WTC11 (cell line): Measurements from ENCODE around the gene GLRA3. TPM values are rescaled to one million over a fixed set of nuclear protein-coding genes. Genes with fewer than 3 reads are reported as not detected.

Source experiments
- ATAC-seq: fragments of 200-7000 bp; cut with Tn5 transposase; 2 replicates; pipeline ENCODE4 v1.10.0; 2021; ENCODE audit warnings: mild to moderate bottlenecking, moderate library complexity
- CTCF ChIA-PET: fragments of 300-600 bp; sonication (Branson Sonifier 250); formaldehyde crosslinking; loops from one replicate; lab custom pipeline; 2021; ENCODE audit warnings: antibody characterized with exemption; lab: Charles Lee
- POLR2A ChIA-PET: fragments of 350-600 bp; sonication (Branson Sonifier 250); formaldehyde crosslinking; loops from one replicate; lab custom pipeline; 2021; ENCODE audit warnings: antibody characterized with exemption; lab: Charles Lee
- DNase-seq: peaks from one replicate; pipeline ENCODE4 v3.0.0; 2021; ENCODE audit warnings: low spot score
- H3K27ac Mint-ChIP-seq: 2 replicates; pipeline ENCODE4 v1.8.0; 2021; ENCODE audit warnings: mixed read lengths
- H3K27me3 Mint-ChIP-seq: 2 replicates; pipeline ENCODE4 v1.8.0; 2021; ENCODE audit warnings: low read depth, mild to moderate bottlenecking, moderate library complexity, mixed read lengths
- H3K36me3 Mint-ChIP-seq: 2 replicates; pipeline ENCODE4 v1.8.0; 2021; ENCODE audit warnings: mixed read lengths
- H3K4me1 Mint-ChIP-seq: 2 replicates; pipeline ENCODE4 v1.8.0; 2022; ENCODE audit warnings: mixed read lengths
- H3K4me3 Mint-ChIP-seq: 2 replicates; pipeline ENCODE4 v1.8.0; 2021; ENCODE audit warnings: mild to moderate bottlenecking, moderate library complexity, mixed read lengths
- H3K9me3 Mint-ChIP-seq: 2 replicates; pipeline ENCODE4 v1.8.0; 2021; ENCODE audit warnings: mixed read lengths
- ATF3 ChIP-seq: sonication (generic); formaldehyde crosslinking; conservative IDR thresholded peaks from 2 replicates; pipeline ENCODE4 v1.8.1; 2022; ENCODE audit warnings: mild to moderate bottlenecking, missing genetic modification reagents
- CREB1 ChIP-seq: sonication (generic); formaldehyde crosslinking; IDR thresholded peaks from 2 replicates; pipeline ENCODE4 v1.8.0; 2023; ENCODE audit warnings: mild to moderate bottlenecking, missing genetic modification reagents
- ELF4 ChIP-seq: sonication (generic); formaldehyde crosslinking; IDR thresholded peaks from 2 replicates; pipeline ENCODE4 v1.8.1; 2022; ENCODE audit warnings: low read depth, mild to moderate bottlenecking, moderate library complexity, missing genetic modification reagents
- FOXK1 ChIP-seq: sonication (generic); formaldehyde crosslinking; IDR thresholded peaks from 2 replicates; pipeline ENCODE4 v1.8.0; 2022; ENCODE audit warnings: mild to moderate bottlenecking, moderate library complexity, missing genetic modification reagents
- GTF2I ChIP-seq: fragments of 250-450 bp; sonication (Bioruptor Pico); conservative IDR thresholded peaks from 2 replicates; pipeline ENCODE4 v1.4.0; 2021; ENCODE audit warnings: mild to moderate bottlenecking
- HMGA2 ChIP-seq: fragments of 250-450 bp; sonication (Bioruptor Pico); IDR thresholded peaks from 2 replicates; pipeline ENCODE4 v1.4.0; 2021; ENCODE audit warnings: mild to moderate bottlenecking, moderate library complexity
- IRF1 ChIP-seq: sonication (generic); formaldehyde crosslinking; IDR thresholded peaks from 2 replicates; pipeline ENCODE4 v1.8.0; 2023; ENCODE audit warnings: missing genetic modification reagents
- JUN ChIP-seq: sonication (generic); formaldehyde crosslinking; IDR thresholded peaks from 2 replicates; pipeline ENCODE4 v1.8.0; 2023; ENCODE audit warnings: mild to moderate bottlenecking, missing genetic modification reagents
- NR2C2 ChIP-seq: sonication (generic); formaldehyde crosslinking; IDR thresholded peaks from 2 replicates; pipeline ENCODE4 v1.8.0; 2022; ENCODE audit warnings: mild to moderate bottlenecking, missing genetic modification reagents
- SMAD3 ChIP-seq: sonication (generic); formaldehyde crosslinking; IDR thresholded peaks from 2 replicates; pipeline ENCODE4 v1.8.0; 2022; ENCODE audit warnings: missing genetic modification reagents, mild to moderate bottlenecking, borderline replicate concordance
- SOX15 ChIP-seq: fragments of 250-450 bp; sonication (Bioruptor Pico); IDR thresholded peaks from 2 replicates; pipeline ENCODE4 v1.9.0; 2021; ENCODE audit warnings: mild to moderate bottlenecking
- ZBTB43 ChIP-seq: sonication (generic); formaldehyde crosslinking; IDR thresholded peaks from 2 replicates; pipeline ENCODE4 v1.8.1; 2023; ENCODE audit warnings: mild to moderate bottlenecking, missing genetic modification reagents
- ZMAT4 ChIP-seq: fragments of 250-450 bp; sonication (Bioruptor Pico); IDR thresholded peaks from 2 replicates; pipeline ENCODE4 v1.9.0; 2021; ENCODE audit warnings: mild to moderate bottlenecking
- ZNF232 ChIP-seq: sonication (generic); formaldehyde crosslinking; IDR thresholded peaks from 2 replicates; pipeline ENCODE4 v1.8.0; 2022; ENCODE audit warnings: mild to moderate bottlenecking, missing genetic modification reagents
- ZNF281 ChIP-seq: sonication (generic); formaldehyde crosslinking; IDR thresholded peaks from 2 replicates; pipeline ENCODE4 v1.8.0; 2023; ENCODE audit warnings: mild to moderate bottlenecking, missing genetic modification reagents
- ZNF423 ChIP-seq: fragments of 250-450 bp; sonication (Bioruptor Pico); IDR thresholded peaks from 2 replicates; pipeline ENCODE4 v2.1.2; 2022; ENCODE audit warnings: mild to moderate bottlenecking, moderate library complexity
- total RNA-seq: library from RNA; stranded (reverse); gene quantifications from 3 replicates; pipeline ENCODE4 v1.2.3, GENCODE V29; 2021
- TF ChIP-seq, protein P1 (sequence below): sonication (generic); formaldehyde crosslinking; IDR thresholded peaks from 2 replicates; pipeline ENCODE4 v1.8.0; 2022; ENCODE audit warnings: mild to moderate bottlenecking, missing genetic modification reagents
- TF ChIP-seq, protein P2 (sequence below): fragments of 250-450 bp; sonication (Bioruptor Pico); IDR thresholded peaks from 2 replicates; pipeline ENCODE4 v1.9.0; 2021; ENCODE audit warnings: moderate library complexity, mild to moderate bottlenecking, inconsistent platforms, borderline replicate concordance

GLRA3 gene
- total RNA-seq, 1 experiment from 2014 or later: 0.15 TPM

DNA sequence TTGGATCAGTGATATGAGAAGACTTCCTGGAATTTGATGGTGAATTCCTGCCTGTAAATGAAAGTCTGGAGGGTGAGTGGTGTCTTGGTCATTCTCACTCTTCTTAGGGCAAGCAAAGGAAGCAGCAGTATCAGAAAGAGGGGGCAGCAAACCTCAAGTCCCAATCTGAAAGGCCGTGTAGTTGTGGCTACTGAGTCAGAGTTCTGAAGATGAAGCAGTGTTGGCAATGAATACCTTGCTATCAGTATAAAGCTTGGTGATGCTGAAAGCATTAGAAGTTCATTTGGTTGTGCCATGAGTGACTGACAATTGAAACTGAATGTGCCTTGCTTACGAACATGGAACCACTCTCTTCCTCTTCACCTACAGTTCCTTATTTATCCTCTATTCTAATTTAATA lies 35.0 kb upstream of the GLRA3 start (continued):
- TF ChIP-seq, protein P1, sequence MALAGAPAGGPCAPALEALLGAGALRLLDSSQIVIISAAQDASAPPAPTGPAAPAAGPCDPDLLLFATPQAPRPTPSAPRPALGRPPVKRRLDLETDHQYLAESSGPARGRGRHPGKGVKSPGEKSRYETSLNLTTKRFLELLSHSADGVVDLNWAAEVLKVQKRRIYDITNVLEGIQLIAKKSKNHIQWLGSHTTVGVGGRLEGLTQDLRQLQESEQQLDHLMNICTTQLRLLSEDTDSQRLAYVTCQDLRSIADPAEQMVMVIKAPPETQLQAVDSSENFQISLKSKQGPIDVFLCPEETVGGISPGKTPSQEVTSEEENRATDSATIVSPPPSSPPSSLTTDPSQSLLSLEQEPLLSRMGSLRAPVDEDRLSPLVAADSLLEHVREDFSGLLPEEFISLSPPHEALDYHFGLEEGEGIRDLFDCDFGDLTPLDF (CRISPR knock-in tag): no peak
- no peak for TF ChIP-seq ZNF423 (CRISPR knock-in tag)

DNA sequence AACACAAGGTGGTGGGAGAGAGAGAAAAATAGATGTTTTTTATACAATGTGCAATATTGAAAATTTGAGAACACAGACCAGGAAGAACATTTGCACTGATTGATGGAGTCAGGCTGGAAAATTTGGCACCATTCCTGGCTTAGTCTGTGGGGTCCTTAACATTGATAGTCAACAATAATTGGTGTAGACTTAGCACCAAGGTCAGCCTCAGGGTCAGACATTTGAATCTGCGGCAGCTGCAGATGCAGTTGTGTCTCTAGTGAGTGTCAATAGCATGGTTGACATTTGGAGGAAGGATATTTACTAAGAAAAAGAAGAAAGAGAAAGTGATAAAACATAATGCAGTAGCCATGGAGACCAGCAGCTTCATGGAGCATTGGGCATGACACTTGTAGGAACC lies 31.5 kb upstream of the GLRA3 start:
- peaks cover 7% of the 10 kb centered on the region for H3K4me1 Mint-ChIP-seq
- no peak for ATAC-seq

DNA sequence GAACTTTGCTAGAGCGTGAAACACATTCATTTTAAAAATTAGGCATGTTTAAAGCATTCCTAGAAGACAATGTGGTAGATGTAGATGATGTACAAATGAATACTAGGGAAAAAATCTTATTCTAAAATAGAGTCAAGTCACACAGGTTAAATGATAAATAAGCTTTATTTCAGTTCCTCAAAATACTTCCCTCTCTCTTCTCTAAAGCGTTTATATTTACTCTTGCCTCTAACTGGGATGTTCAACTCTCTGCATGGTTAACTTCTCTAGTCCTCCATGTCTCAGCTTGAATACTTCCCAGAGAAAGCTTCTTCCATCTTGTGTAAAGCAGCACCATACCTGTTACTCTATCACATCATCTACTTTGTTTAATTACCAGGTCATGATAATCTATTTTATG lies 30.9 kb upstream of the GLRA3 start:
- Mint-ChIP-seq H3K4me3 (no peak overlapping the region), H3K27ac (no peak overlapping the region), H3K36me3 (peaks cover 4% of the 10 kb centered on the region)
- no peak for ATAC-seq
- DNase-seq: no peak
- TF ChIP-seq ZBTB43 (CRISPR knock-in tag) (no peak), ELF4 (CRISPR knock-in tag) (no peak), FOXK1 (no peak), ZMAT4 (CRISPR knock-in tag) (no peak), GTF2I (CRISPR knock-in tag) (no peak), NR2C2 (no peak), ZNF281 (CRISPR knock-in tag) (no peak), HMGA2 (no peak), ATF3 (no peak)
- TF ChIP-seq, protein P2, sequence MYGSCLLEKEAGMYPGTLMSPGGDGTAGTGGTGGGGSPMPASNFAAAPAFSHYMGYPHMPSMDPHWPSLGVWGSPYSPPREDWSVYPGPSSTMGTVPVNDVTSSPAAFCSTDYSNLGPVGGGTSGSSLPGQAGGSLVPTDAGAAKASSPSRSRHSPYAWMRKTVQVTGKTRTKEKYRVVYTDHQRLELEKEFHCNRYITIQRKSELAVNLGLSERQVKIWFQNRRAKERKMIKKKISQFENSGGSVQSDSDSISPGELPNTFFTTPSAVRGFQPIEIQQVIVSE (CRISPR knock-in tag): no peak
- TF ChIP-seq, all 79 proteins: peak for 0
- ChIA-PET POLR2A (no interaction called here), CTCF (no interaction called here)
- peaks cover 14% of the 10 kb centered on the region for H3K4me1 Mint-ChIP-seq
- no peaks in the 10 kb centered on the region for H3K27me3 Mint-ChIP-seq
- H3K9me3 Mint-ChIP-seq: peaks cover 23% of the 10 kb centered on the region

More for the DNA sequence above, 31.5 kb upstream of the GLRA3 start:
- Mint-ChIP-seq H3K27me3 (no peaks in the 10 kb centered on the region), H3K9me3 (peaks cover 18% of the 10 kb centered on the region), H3K27ac (no peak overlapping the region), H3K36me3 (peaks cover 4% of the 10 kb centered on the region), H3K4me3 (no peak overlapping the region)
- ChIA-PET CTCF (no interaction called here), POLR2A (no interaction called here)
- no peak for DNase-seq
- TF ChIP-seq IRF1 (CRISPR knock-in tag): no peak
- no peak for TF ChIP-seq SMAD3 (CRISPR knock-in tag)
- TF ChIP-seq ZNF232 (CRISPR knock-in tag): no peak
- TF ChIP-seq SOX15: no peak
- no peak for TF ChIP-seq JUN (CRISPR knock-in tag)
- TF ChIP-seq CREB1 (CRISPR knock-in tag): no peak
